ENCODE results near the gene PLPP4.

The PLPP4 gene

DNA sequence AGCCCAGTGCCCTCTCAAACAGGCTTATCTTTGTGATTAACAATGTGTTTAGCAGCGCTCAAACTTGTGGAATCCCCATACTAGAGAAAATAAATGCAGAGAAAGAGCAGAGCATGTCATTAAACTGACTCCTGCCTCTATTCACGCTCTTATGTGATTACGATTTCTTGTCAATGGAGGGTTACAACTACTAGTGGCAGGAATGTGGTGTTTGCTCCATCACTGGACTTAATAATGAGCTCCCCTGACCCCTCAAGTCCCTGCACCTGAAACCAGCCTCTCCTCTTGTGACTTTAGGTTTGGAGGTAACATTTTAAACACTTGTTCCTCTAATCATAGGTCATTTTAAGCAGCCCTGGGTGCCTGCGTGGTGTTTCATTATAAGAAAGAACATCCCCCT lies 121.9 kb downstream of the PLPP4 start:
- no peak for DNase-seq (ENCODE audit: low read depth)

- no peak for DNase-seq (ENCODE audit: low read depth)
These were observed 124.2 kb downstream of the PLPP4 start for GRCh38 chr10:120580918-120581895.

DNA sequence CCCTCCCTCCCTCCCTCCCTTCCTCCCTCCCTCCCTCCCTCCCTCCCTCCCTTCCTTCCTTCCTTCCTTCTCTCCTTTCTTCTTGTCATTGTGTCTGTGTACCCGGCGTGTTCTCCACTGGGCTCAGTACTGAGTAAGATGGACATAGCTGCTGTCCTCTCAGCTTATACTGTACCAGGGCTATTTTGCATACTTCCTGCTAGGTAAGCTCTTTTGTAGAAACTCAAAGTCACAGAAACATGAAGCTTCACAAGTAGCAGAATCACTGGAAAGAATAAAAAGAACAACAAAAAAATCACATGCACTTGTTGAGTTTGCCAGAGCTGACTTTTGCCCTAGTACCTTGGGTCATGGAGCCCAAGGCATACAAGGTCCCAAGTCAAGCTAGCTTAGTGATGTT lies 125.7 kb downstream of the PLPP4 start:
- no peak for DNase-seq (ENCODE audit: low read depth)

- no peak for DNase-seq (ENCODE audit: low read depth)
These were observed 126.5 kb downstream of the PLPP4 start for GRCh38 chr10:120583424-120584108.

- no peak for DNase-seq (ENCODE audit: low read depth)
These were observed 127.8 kb downstream of the PLPP4 start for GRCh38 chr10:120584786-120585185.

GRCh38 chr10:120586471-120586872 lies 129.4 kb downstream of the PLPP4 start:
- DNase-seq (ENCODE audit: low read depth), result no peak

GRCh38 chr10:120587061-120587460 lies 130.0 kb downstream of the PLPP4 start:
- DNase-seq (ENCODE audit: low read depth), result no peak

DNA sequence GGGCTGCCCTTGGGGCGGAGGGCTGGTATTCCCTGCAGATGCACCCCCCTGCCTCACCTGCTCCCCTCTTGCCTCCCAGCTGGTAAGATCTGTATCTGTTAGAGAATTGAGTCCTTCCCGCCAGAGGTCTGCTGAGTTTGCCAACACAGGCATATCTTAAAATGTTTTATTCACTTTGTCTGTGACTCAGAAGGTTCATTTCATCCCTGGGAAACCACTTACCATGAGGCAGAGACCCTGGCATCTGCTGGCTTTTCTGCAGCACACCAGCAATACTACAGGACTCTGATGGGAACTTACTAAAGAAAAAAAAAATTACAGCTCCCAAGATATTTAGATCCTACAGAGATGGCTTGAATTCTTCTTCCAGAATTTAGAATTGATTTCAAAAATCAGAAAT lies 131.3 kb downstream of the PLPP4 start:
- no peak for DNase-seq (ENCODE audit: low read depth)

DNA sequence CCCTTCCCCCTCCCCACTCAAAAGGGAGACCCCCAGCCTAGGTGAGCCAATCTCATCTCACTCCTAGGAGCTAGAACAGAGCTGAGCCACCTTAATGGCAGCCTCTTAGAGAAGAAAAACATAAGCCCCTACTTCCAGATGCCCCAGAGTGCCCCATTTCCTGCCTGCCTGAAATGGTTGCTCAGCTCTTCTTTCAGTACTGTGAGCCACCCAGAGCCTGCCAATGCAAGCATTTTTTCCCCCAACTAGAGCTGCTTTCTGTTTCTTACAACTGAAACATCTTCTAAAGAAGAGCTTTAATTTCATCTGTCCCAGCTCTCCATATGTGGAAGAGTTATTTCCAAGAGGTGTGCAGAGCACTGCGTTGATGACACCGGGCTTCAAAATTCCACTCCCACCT lies 136.7 kb downstream of the PLPP4 start:
- no peak for DNase-seq (ENCODE audit: low read depth)

GRCh38 chr10:120597902-120598301 lies 140.9 kb downstream of the PLPP4 start:
- no peak for DNase-seq (ENCODE audit: low read depth)

DNA sequence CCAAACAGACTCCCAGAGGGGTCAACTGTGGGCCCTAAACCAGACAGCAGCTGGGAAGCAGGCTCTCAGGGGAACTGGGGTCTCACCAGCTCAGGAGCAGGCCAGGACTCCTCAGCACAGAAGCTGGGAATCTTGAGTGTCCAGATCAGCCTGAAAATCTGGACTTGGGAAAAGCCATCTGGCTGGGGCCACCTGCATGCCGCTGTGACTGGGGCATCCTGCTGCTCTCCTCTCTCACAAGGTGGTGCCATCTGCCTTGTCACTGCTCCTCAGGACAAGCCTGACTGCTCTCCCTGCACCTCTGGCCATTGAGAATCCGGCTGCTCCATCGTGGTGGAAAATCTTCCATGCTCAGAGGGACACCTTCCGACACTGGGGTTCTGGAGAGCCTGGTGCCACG lies 141.4 kb downstream of the PLPP4 start:
- DNase-seq (ENCODE audit: low read depth), result no peak

GRCh38 chr10:120599200-120599724 lies 142.2 kb downstream of the PLPP4 start:
- DNase-seq (ENCODE audit: low read depth), result no peak

GRCh38 chr10:120600871-120601649 lies 144.0 kb downstream of the PLPP4 start:
- DNase-seq (ENCODE audit: low read depth), result no peak

- no peak for DNase-seq (ENCODE audit: low read depth)
These were observed 145.0 kb downstream of the PLPP4 start for GRCh38 chr10:120601999-120602398.

DNA sequence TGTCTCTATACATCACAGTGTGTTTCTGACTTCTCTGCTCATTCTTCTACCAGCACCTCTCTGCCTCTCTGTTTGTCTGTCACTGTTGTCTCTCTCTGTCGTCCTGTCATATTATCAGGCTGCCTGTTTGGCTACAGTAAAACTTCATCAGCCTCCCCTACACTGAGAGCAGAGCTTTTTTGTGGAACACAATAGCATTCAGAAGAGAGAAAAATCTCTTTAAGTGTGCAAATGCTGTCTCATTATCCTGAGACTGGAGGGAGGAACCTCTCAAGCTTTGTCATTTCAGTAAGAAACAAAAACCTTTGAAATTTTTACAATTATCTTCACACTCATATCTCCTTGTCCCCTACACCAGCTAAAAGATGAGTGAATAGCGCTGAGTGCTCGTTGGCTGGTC lies 148.4 kb downstream of the PLPP4 start:
- no peak for DNase-seq (ENCODE audit: low read depth)

DNA sequence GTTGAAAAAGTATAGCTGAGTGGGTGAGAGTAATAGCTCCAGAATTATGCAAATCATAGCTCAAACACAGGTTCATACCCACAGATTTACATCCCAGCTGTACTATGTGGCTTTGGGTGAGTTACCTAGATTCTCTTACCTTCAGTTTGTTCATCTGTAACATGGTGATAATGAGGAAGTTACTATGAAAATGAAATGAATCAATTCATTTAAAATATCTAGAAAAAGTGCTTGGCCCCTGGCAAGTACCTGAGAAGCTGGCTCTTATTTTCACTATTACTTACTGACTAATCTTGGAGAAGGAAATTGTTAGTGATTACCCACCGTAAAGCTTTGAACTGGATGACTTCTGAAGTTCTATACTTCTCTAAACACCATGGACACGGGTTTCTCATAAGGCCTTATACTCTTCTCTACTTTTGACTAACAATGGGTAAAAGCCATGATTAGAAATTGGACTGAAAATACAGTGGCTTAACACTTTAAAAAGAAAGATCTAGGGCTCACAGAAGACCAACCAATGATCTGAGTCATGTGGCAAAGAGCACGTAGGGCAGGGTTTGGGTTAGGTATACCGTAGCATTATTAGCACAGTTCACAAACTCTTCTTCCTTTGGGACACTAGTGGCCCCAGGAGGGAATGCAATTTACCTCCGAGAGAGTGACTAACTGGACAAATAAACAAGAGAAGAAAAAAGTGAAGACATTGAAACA lies 149.2 kb downstream of the PLPP4 start:
- no peak for DNase-seq (ENCODE audit: low read depth)

DNA sequence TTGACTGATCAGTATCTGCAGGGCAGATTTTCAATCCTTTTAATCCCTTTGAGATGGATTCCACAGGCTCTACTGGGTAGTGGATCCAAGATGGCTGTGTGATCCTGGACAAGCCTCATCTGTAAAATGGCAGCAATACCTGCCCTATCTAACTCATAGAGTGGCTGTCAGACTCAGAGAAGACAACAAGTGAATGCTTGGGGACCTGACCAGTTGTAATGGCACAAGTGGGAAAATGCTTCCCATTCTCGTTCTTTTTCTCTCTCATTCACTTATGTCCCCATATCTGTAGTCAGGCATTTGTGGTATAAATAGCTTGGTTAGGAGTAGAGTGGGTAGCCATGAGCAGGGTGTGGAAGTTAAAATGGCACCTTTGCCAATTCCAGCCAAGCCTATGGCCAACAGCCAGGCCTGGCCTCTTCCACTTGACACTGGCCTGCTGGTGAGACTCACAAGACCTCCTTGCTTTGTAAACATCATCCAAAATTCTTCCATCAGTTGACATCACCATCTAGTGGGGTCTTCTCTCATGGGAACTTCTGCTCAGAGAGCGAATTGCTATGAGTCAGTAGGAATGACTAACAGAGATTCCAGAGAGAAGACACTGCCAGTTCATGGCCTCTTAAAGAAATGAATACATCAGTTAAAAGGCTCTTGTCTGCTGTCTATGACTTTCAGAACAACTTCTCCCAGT lies 150.1 kb downstream of the PLPP4 start:
- no peak for DNase-seq (ENCODE audit: low read depth)

DNA sequence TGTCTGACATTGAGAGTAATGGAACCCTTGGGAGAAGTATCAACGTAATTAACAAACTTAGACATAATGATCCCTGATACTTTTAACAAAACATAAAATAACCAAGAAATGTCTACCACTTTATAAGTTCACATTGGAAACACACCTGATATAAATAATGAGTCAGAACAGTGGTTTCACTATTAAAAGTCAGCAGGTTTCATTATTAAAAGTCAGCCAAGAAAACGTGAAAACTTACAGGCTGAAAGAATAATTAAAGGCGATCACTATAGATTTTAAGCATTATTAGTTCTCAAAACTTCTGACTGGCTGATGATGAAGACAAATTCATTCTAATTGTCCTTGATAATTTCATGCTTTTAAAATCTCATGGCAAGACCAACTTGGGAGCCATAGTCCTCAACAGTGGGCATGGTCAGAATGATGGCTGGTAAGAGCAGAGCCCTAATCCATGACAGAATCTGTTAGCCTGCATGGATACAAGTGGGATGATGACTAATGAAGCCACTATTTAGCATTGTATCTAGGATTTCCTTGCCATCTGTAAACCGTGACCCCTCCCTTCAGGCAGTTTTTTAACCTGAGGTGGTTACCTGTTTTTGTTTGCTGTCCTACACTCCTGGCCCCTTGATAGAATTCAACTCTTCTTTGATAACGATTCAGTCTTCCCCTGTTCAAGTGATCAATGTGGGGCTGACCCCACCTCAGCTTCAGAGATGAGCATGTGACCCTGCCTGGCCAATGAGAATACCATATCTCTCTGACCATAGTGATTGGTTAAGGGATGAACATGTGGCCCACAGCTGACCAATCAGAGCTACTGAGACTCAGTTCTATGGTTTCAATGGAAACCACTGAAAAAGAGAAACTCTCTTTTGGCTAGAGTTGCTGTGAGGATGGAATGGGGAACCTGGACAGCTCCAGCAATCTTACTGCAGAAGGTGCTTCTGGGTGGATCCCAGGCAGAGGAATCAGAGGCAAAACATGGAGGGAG lies 151.0 kb downstream of the PLPP4 start:
- no peak for DNase-seq (ENCODE audit: low read depth)

DNA sequence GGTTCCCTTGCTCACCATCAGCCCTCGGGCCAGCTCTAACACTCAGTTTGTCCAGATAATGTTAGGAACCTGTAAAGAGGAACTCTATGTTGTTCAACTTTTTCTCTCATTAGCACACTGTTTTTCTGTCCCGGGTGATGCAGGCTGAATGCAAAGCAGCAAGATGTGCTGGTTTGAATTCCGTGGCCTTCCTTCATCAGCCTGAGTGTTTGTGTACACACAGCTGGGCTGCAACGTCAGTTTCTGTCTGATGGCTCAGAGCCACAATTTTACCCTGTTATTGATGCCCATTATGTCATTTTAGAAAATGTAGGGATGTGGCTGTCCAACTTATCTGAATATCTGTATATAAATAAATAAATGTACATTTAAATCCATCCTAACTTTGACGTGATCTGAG lies 152.0 kb downstream of the PLPP4 start:
- DNase-seq (ENCODE audit: low read depth), result no peak

- DNase-seq (ENCODE audit: low read depth), result no peak
These were observed 153.8 kb downstream of the PLPP4 start for GRCh38 chr10:120610791-120611190.

All from stimulated activated CD8-positive, alpha-beta memory T cell treated with anti-CD3 and anti-CD28 coated beads, Interleukin-12 subunit alpha, Interleukin-12 subunit beta, amount 100 ng/mL, for 1 hour (primary cell).